DND-41 (cell line): ENCODE results near the gene DAZAP1.

Experiments
- EZH2 ChIP-seq: IDR thresholded peaks from 3 replicates; pipeline ENCODE4 v1.6.1; 2012; ENCODE audit warnings: borderline replicate concordance, low read depth, mild to moderate bottlenecking, moderate library complexity, low read length, inconsistent platforms; ENCODE audit not compliant: severe bottlenecking
- TF ChIP-seq, protein P1 (sequence below): IDR thresholded peaks from 2 replicates; pipeline ENCODE4 v1.5.1; 2012; ENCODE audit warnings: borderline replicate concordance, low read length, moderate library complexity, mild to moderate bottlenecking; ENCODE audit not compliant: poor library complexity, severe bottlenecking; ENCODE audit errors: extremely low read depth

DNA sequence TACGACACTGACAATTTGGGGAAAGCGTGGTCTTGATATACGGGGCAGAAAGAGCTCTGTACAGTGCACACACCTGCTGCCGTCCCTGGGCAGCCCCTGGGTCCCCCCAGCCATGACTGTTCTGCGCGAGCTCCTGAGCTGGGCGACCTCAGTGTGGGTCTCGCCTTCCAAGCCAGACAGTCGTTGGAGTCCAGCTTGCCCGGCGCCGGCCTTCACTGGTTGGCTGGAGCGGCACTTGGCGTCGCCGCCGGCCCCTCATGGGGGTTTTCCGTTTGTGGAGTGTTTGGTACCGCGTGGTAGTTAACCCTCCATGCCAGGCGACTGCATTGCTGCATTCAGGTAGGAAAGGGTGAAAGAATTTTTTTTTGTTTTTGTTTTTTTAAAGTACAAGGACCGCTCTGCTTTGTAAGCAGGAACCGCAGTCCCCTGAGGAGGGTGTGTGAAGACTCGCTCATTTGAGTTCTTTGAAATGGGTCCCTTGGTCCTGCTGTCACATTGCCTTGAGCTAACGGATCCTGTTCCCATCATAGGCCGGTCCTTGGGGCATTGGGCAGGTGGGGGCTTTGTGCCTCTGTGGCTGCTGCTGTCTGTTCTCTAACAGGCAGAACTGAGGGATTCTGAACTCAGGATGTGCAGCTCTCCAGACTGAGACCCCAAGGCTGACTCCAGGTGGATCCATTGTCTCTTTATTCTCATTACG lies 20.0 kb downstream of the DAZAP1 start:
- TF ChIP-seq, protein P1, sequence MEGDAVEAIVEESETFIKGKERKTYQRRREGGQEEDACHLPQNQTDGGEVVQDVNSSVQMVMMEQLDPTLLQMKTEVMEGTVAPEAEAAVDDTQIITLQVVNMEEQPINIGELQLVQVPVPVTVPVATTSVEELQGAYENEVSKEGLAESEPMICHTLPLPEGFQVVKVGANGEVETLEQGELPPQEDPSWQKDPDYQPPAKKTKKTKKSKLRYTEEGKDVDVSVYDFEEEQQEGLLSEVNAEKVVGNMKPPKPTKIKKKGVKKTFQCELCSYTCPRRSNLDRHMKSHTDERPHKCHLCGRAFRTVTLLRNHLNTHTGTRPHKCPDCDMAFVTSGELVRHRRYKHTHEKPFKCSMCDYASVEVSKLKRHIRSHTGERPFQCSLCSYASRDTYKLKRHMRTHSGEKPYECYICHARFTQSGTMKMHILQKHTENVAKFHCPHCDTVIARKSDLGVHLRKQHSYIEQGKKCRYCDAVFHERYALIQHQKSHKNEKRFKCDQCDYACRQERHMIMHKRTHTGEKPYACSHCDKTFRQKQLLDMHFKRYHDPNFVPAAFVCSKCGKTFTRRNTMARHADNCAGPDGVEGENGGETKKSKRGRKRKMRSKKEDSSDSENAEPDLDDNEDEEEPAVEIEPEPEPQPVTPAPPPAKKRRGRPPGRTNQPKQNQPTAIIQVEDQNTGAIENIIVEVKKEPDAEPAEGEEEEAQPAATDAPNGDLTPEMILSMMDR, result no peak
- no peak for TF ChIP-seq EZH2
